Midbrain (tissue), 1 donor: Measurements from ENCODE around the gene MYL6.
A peak's percentile ranks its signal among the peaks of the same experiment; 100 is the strongest.
"Not testable (repeated sequence)": the region's sequence is repeated elsewhere in the genome, so short reads cannot be mapped to it uniquely, and the experiment has no call there.

Source experiments
- DNase-seq: peaks from one replicate; lab custom pipeline; 2025; lab: John Stamatoyannopoulos, UW

The MYL6 gene

GRCh38 chr12:56156464-56157200 is 1.5 kb upstream of the MYL6 start:
- DNase-seq: not testable (repeated sequence)

- DNase-seq: peak; percentile 70
Measured at GRCh38 chr12:56157201-56158028, 744 bp upstream of the MYL6 start.

GRCh38 chr12:56158926-56159461 is 835 bp downstream of the MYL6 start:
- peak; percentile 28 for DNase-seq

- no peak for DNase-seq
Measured at GRCh38 chr12:56159482-56160192, 1.5 kb downstream of the MYL6 start.

- no peak for DNase-seq
Measured at GRCh38 chr12:56160193-56160763, 2.1 kb downstream of the MYL6 start.

GRCh38 chr12:56160894-56161689 is 2.9 kb downstream of the MYL6 start:
- DNase-seq: no peak

GRCh38 chr12:56161690-56162351 is 3.7 kb downstream of the MYL6 start:
- DNase-seq: no peak

- no peak for DNase-seq
Measured at GRCh38 chr12:56162468-56163290, 4.5 kb downstream of the MYL6 start.

- no peak for DNase-seq
Measured at GRCh38 chr12:56163533-56164344, 5.6 kb downstream of the MYL6 start.

- DNase-seq: no peak
Measured at GRCh38 chr12:56164345-56164729, 6.2 kb downstream of the MYL6 start.

GRCh38 chr12:56165369-56165768 is 7.2 kb downstream of the MYL6 start:
- DNase-seq: no peak

GRCh38 chr12:56169229-56169759 is 11.1 kb downstream of the MYL6 start:
- DNase-seq: no peak

- no peak for DNase-seq
Measured at GRCh38 chr12:56172839-56173238, 14.7 kb downstream of the MYL6 start.

GRCh38 chr12:56178347-56178746 is 20.2 kb downstream of the MYL6 start:
- DNase-seq: no peak

- no peak for DNase-seq
Measured at GRCh38 chr12:56186957-56187356, 28.8 kb downstream of the MYL6 start.

GRCh38 chr12:56188131-56188777 is 30.1 kb downstream of the MYL6 start:
- no peak for DNase-seq

GRCh38 chr12:56188778-56189098 is 30.6 kb downstream of the MYL6 start:
- no peak for DNase-seq
